ENCODE measurements around the gene LRRC18.

The LRRC18 gene

GRCh38 chr10:48964038-48964437, 24.4 kb upstream of the LRRC18 start:
- Histone ChIP-seq H3K4me2 (ENCODE audit: low read length) (no peak overlapping the region), H3K9me3 (ENCODE audit: control insufficient read depth, insufficient read depth, low read length) (no peaks in the 10 kb centered on the region)
- TF ChIP-seq EZH2phosphoT487 (IDR thresholded peaks at IDR 0.05; ENCODE audit: borderline replicate concordance, low read length) (no peak), CTCF (IDR thresholded peaks at IDR 0.05; ENCODE audit: low read depth, low read length, poor library complexity, severe bottlenecking) (no peak)

GRCh38 chr10:48958598-48959190, 19.1 kb upstream of the LRRC18 start:
- no peaks in the 10 kb centered on the region for H4K20me1 ChIP-seq (ENCODE audit: control insufficient read depth, insufficient read depth, low read depth, low read length)
- H3K27ac ChIP-seq (ENCODE audit: low read depth, low read length) = no peak overlapping the region
- no peaks in the 10 kb centered on the region for H3K9me3 ChIP-seq (ENCODE audit: control insufficient read depth, insufficient read depth, low read length)
- peaks cover 26% of the 10 kb centered on the region for H3K36me3 ChIP-seq (ENCODE audit: control insufficient read depth, low read length)
- no peak overlapping the region for H3K4me3 ChIP-seq (ENCODE audit: low read length)
- H3K9me2 ChIP-seq (replicated peaks; ENCODE audit: control insufficient read depth, low read length) = no peaks in the 10 kb centered on the region
- no peaks in the 10 kb centered on the region for H3K79me2 ChIP-seq (ENCODE audit: control insufficient read depth, low read length)
- H3F3A ChIP-seq (ENCODE audit: control insufficient read depth, insufficient read depth) = no peaks in the 10 kb centered on the region
- H3K27me3 ChIP-seq (ENCODE audit: control insufficient read depth, low read length) = no peaks in the 10 kb centered on the region
- no peak for TF ChIP-seq CTCF (IDR thresholded peaks at IDR 0.05; ENCODE audit: low read depth, low read length, poor library complexity, severe bottlenecking)
- TF ChIP-seq EZH2phosphoT487 (IDR thresholded peaks at IDR 0.05; ENCODE audit: borderline replicate concordance, low read length) = no peak
- H3K4me1 ChIP-seq (ENCODE audit: control insufficient read depth, low read length) = no peaks in the 10 kb centered on the region
- no peak overlapping the region for H3K4me2 ChIP-seq (ENCODE audit: low read length)

More at GRCh38 chr10:48964038-48964437, 24.4 kb upstream of the LRRC18 start:
- H3K4me3 ChIP-seq (ENCODE audit: low read length) = no peak overlapping the region
- H3K27ac ChIP-seq (ENCODE audit: low read depth, low read length) = no peak overlapping the region
- H3F3A ChIP-seq (ENCODE audit: control insufficient read depth, insufficient read depth) = no peaks in the 10 kb centered on the region
- H3K36me3 ChIP-seq (ENCODE audit: control insufficient read depth, low read length) = peaks cover 37% of the 10 kb centered on the region
- no peaks in the 10 kb centered on the region for H3K9me2 ChIP-seq (replicated peaks; ENCODE audit: control insufficient read depth, low read length)
- no peaks in the 10 kb centered on the region for H4K20me1 ChIP-seq (ENCODE audit: control insufficient read depth, insufficient read depth, low read depth, low read length)
- H3K4me1 ChIP-seq (ENCODE audit: control insufficient read depth, low read length) = no peaks in the 10 kb centered on the region
- H3K27me3 ChIP-seq (ENCODE audit: control insufficient read depth, low read length) = no peaks in the 10 kb centered on the region
- no peaks in the 10 kb centered on the region for H3K79me2 ChIP-seq (ENCODE audit: control insufficient read depth, low read length)

GRCh38 chr10:48957361-48958151, 17.9 kb upstream of the LRRC18 start:
- H4K20me1 ChIP-seq (ENCODE audit: control insufficient read depth, insufficient read depth, low read depth, low read length) = no peaks in the 10 kb centered on the region
- peaks cover 27% of the 10 kb centered on the region for H3K36me3 ChIP-seq (ENCODE audit: control insufficient read depth, low read length)
- H3K4me2 ChIP-seq (ENCODE audit: low read length) = no peak overlapping the region
- H3K27ac ChIP-seq (ENCODE audit: low read depth, low read length) = no peak overlapping the region
- H3K27me3 ChIP-seq (ENCODE audit: control insufficient read depth, low read length) = no peaks in the 10 kb centered on the region
- H3K4me1 ChIP-seq (ENCODE audit: control insufficient read depth, low read length) = no peaks in the 10 kb centered on the region
- H3K79me2 ChIP-seq (ENCODE audit: control insufficient read depth, low read length) = no peaks in the 10 kb centered on the region
- TF ChIP-seq EZH2phosphoT487 (IDR thresholded peaks at IDR 0.05; ENCODE audit: borderline replicate concordance, low read length) (no peak), CTCF (IDR thresholded peaks at IDR 0.05; ENCODE audit: low read depth, low read length, poor library complexity, severe bottlenecking) (no peak)
- no peaks in the 10 kb centered on the region for H3K9me3 ChIP-seq (ENCODE audit: control insufficient read depth, insufficient read depth, low read length)
- no peaks in the 10 kb centered on the region for H3K9me2 ChIP-seq (replicated peaks; ENCODE audit: control insufficient read depth, low read length)
- H3F3A ChIP-seq (ENCODE audit: control insufficient read depth, insufficient read depth) = no peaks in the 10 kb centered on the region
- H3K4me3 ChIP-seq (ENCODE audit: low read length) = no peak overlapping the region

All from DOHH2 (cell line).